GM13976 (cell line): ENCODE measurements around the gene MTA2.

Experiments
- DNase-seq: peaks from one replicate; pipeline ENCODE4 v3.0.0; 2012; ENCODE audit warnings: low spot score
- in situ Hi-C: fragments of 300-500 bp; cut with MboI; formaldehyde crosslinking; loops from one replicate; pipeline ENCODE4 v1.12.0; 2022; ENCODE audit warnings: low sequenced_read_pairs, mixed read lengths, inconsistent platforms; ENCODE audit not compliant: unreplicated experiment
- TF ChIP-seq, protein P1 (sequence below): IDR thresholded peaks from 2 replicates; pipeline ENCODE4 v1.5.1; 2012; ENCODE audit warnings: borderline replicate concordance, mild to moderate bottlenecking; ENCODE audit not compliant: insufficient read depth; ENCODE audit errors: extremely low read depth, missing control alignments, control extremely low read depth

Gene MTA2

DNA sequence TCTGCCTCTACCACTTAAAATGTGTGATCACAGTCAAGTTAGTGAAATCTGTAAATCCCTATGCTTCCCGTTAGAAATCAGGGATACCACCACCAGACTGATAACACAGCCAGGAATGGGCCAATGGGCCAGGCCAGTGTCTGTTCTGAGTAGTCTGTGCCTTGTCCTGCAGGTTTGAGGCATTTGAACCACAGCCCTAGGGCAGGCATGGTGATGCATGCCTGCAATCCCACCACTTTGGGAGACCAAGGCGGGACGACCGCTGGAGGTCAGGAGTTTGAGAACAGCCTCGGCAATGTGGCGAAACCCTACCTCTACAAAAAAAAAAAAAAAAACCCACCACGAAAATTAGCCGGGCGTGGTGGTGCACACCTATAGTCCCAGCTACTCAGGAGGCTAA is 43.0 kb downstream of the MTA2 start:
- no peak for DNase-seq
- TF ChIP-seq, protein P1, sequence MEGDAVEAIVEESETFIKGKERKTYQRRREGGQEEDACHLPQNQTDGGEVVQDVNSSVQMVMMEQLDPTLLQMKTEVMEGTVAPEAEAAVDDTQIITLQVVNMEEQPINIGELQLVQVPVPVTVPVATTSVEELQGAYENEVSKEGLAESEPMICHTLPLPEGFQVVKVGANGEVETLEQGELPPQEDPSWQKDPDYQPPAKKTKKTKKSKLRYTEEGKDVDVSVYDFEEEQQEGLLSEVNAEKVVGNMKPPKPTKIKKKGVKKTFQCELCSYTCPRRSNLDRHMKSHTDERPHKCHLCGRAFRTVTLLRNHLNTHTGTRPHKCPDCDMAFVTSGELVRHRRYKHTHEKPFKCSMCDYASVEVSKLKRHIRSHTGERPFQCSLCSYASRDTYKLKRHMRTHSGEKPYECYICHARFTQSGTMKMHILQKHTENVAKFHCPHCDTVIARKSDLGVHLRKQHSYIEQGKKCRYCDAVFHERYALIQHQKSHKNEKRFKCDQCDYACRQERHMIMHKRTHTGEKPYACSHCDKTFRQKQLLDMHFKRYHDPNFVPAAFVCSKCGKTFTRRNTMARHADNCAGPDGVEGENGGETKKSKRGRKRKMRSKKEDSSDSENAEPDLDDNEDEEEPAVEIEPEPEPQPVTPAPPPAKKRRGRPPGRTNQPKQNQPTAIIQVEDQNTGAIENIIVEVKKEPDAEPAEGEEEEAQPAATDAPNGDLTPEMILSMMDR = no peak
- in situ Hi-C loops = no loop called here

DNA sequence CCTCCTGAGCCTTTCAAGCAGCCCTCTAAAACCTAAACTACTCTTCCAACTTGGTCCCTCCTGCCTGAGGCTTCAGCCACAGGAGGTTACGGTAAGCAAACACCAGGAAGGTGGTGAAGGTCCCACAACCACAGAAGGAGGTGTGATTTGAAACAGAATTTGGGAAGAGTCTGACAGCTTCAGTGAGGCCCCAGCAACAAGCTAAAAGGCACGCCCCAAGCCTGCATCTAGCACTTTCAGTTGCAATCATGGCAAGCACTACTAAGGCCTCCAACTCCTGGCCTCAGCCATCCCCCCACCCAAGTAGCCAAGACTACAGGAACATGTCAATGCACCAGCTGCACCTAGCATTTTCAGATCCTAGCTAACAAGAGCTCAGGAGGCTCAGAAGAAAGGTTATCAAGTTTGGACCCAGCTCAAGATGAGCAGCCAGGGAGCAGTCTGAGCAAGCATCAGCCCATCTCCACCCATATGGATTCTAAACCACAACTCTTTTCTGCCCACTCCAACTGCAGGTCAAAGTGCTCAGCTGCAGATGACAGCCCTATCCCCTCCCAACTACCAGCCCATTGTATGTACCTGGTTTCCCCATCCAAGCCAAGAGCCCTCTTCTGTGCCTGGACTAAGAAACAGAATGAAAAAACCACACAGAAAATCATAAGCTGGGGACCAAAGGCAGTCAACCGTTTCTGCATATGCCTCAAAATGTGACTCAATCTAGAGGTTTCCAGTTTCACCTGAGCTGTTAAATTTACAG is 44.6 kb downstream of the MTA2 start:
- no peak for DNase-seq
- in situ Hi-C loops = no loop called here
- TF ChIP-seq, protein P1 = no peak

DNA sequence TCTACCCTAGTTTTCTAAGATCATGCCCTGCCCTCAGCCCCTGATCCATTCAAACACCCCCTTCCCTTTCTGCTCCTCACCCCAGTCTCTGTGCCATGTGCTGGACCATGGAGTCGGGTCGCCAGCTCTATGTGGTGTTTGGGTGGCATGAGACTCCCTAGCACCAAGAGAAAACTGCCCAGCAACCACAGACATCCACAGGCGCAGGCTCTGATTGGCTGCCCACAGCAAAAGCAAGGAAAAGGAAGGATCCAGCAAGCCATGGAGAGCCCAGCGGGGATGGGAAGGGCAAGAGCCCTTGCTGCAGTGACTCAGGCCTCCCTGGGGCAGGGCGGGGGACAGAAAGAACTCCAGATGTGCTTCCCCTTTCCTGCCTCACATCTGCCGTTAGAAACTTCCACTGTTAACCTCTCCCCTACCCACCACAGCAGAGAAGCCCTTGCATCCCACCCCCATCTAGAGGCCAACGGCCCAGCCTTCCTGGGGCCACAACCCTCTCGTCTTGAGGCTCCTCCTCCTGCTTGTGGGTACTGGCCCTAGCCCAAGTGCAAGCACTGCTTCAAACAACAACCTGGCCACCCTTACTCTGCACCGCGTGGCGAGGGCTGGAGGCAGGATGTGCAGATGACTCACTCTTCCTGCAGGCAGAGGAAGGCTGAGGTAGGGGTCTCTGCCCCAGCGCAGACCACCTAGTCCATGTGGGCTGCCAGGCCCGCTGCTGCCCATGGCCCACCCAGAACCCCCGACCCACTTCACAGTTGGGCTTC is 45.4 kb downstream of the MTA2 start:
- DNase-seq = peak; percentile 81
- in situ Hi-C loops = no loop called here
- TF ChIP-seq, protein P1 = no peak

DNA sequence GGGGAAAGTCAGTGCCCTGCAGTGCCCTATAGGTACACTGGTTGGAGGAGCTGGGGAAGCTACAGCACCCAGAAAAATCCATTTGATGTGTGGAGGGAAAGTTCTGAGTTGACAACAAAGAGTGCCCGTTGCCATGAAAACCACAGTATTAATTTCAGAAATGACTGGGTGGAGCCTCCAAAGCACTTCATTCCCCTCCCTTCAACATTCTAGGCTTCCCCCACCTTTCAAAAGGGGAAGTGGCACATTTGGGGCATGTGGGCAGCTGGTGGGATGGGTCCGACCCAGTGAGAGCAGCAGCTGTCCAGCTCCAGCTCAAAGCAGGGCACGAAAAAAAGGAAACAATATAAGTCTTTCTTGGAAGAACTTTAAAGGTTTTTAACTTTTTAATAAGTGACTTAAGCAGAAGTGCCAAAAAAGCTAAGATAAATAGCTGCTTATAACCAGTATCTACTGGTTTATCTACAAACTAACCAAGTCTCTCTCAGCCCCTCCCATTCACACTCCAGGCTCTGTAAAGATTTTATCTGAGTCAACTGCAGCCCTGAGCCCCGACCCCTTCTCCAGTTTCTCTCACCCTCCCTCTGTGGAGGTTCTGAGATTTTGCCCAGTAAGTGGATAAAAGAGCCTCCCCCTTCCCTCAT is 46.1 kb downstream of the MTA2 start:
- in situ Hi-C loops = no loop called here
- DNase-seq = peak; percentile 73
- TF ChIP-seq, protein P1 = no peak

DNA sequence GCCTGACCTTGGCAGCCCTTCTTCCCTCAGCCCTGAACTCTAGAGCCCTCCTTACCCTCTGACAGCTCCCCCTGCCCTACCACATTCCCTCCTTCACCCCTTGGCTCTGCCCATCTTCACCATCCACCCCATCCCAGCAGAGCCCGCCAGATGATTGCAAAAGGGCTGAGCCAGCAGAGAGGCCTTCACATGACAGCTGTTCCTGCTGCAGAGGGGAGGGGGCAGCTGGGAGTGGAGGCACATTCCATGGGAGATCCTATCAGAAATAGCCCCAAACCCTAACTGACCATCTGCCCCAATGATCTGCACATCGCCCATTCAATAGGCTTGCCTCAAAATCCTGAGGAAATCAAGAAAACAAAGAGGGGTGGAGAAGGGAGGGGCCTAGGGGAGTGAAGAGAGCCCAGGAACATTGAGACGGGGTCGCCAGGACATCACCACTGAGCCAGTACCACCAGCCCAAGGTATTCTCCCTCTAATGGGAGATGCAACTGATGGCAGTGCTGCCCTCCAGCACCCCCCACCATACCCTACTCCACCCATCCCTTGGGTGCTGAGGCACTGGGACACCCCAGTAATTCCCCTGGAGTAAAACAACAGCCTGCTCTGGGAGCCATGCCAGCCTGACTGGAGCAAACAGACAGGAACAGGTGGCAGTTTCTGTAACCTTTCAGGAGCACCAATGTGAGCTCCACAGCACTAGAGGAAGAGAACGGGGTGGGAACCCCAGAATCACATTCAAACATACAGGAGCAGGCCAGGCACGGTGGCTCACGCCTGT is 47.1 kb downstream of the MTA2 start:
- in situ Hi-C loops = no loop called here
- no peak for DNase-seq
- TF ChIP-seq, protein P1 = no peak

DNA sequence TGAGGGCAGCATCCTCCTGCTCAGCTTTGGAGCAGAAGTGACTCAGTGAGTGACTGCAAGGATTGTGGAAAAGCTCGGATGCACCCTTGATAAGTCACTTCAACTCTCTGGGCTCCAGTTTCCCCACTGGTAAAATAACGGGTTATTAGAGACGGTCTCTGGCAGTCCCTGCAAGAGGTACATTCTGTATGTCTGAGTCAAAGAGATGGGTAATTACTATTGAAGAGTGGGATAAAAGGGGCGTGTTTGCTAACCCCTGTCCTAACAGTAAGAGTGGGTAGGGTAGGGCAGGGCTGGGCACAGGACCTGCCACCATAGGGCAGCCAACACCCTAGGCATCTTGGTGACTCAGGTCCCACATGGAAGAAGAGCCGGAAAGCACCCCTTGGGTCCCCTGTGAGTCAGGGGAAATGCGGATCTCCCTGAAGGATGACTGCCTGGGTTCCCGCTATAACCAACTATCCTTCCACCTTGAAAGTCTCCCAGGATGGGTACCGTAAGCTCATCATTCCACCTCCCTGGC is 47.8 kb downstream of the MTA2 start:
- in situ Hi-C loops = no loop called here
- TF ChIP-seq, protein P1 = no peak
- no peak for DNase-seq
